ENCODE results near the gene NFIB. TPM values are rescaled to one million over a fixed set of nuclear protein-coding genes. Genes with fewer than 3 reads are reported as not detected.

NFIB gene
- total and polyA plus RNA-seq, 4 experiments from 2014 or later = not detected

DNA sequence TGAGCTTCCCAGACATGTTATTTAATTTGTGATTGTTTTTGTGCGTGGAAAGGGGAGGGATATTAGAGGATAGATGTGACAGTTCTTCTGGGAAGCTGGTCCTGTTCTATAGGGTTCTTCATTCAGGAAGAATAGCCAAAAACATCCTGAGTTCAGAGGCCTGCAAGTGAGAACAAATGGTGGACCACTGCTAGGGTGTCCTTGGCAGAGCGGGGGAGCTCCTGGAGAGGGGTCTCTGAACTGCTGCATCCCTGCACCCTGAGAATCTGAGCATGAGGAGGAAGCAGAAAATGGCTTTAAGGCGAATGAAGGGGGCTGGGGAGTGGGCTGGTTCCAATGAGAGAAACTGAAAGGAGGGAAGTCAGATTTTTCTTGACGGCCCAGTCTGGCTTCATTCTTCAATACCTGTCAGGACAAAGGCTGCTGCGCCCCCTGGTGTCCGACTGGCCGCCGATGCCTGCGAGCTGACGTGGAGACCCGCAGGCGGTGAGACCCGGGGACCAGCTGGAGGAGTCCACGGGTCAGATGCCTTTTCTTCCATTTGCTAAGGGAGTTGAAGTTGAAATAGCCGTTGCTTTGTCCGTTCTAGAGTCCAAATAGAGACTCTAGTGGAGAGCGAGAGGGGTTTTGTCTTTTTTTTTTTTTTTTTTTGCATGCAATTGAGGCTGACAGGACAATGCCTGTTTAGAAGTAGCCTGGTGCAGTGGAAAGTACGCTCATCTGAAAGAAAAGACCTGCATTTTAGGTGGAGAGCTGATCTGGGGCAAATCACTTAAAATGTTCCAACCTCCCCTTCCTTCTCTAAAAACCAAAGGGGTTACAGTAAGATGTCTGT is 39.5 kb upstream of the NFIB start:
- no peaks in the 10 kb centered on the region for H3K9me3 Mint-ChIP-seq

GRCh38 chr9:14352503-14352902 is 38.6 kb upstream of the NFIB start:
- H3K4me3 Mint-ChIP-seq = no peak overlapping the region
- Histone ChIP-seq H3K4me1 (ENCODE audit: insufficient read depth, low read length) (peaks cover 3% of the 10 kb centered on the region), H3K36me3 (ENCODE audit: insufficient read depth, low read length) (no peaks in the 10 kb centered on the region), H3K9me3 (ENCODE audit: control insufficient read depth in 1 of 2, low read length in 2 of 2) (no peaks in the 10 kb centered on the region), H3K27me3 (ENCODE audit: insufficient read depth, low read length) (peaks cover 9% of the 10 kb centered on the region), H3K27ac (ENCODE audit: low read depth, low read length) (no peak overlapping the region), H3K4me3 (ENCODE audit: low read length in 2 of 2) (no peak overlapping the region)
- H3K27ac Mint-ChIP-seq = no peak overlapping the region
- H3K27me3 Mint-ChIP-seq = peaks cover 39 to 52% of the 10 kb centered on the region in 2 donors
- H3K9me3 Mint-ChIP-seq = no peaks in the 10 kb centered on the region
- no peaks in the 10 kb centered on the region for H3K36me3 Mint-ChIP-seq
- intact Hi-C loops (cut with micrococcal nuclease) = loop anchor here (5.0 kb wide), 1 partner anchor 910 kb away; no protein-coding TSS in a partner anchor
- CTCF ChIA-PET (ENCODE audit: partially characterized antibody) = interaction anchor here (0.8 to 4.2 kb wide), 7 partner anchors 9 to 1001 kb away, joined by 3 to 61 read pairs (median 5); no protein-coding TSS in a partner anchor
- no peak for DNase-seq
- H3K4me1 Mint-ChIP-seq = peaks cover 5 to 29% (median 16%) of the 10 kb centered on the region in 4 donors
- POLR2A ChIA-PET (ENCODE audit: partially characterized antibody) = no interaction called here

More for the DNA sequence above, 39.5 kb upstream of the NFIB start:
- no peaks in the 10 kb centered on the region for H3K36me3 Mint-ChIP-seq
- peak overlapping the region in 1 of 8 donors; percentile 21 for H3K4me3 Mint-ChIP-seq
- H3K4me1 Mint-ChIP-seq = peaks cover 4 to 22% (median 13%) of the 10 kb centered on the region in 4 donors
- DNase-seq = peak; percentile 48 to 62 (median 53)
- H3K27ac ChIP-seq (ENCODE audit: low read depth, low read length) = no peak overlapping the region
- intact Hi-C loops (cut with micrococcal nuclease) = loop anchor here (5.0 kb wide), 1 partner anchor 911 kb away; no protein-coding TSS in a partner anchor
- peaks cover 9% of the 10 kb centered on the region for H3K27me3 ChIP-seq (ENCODE audit: insufficient read depth, low read length)
- peaks cover 33 to 43% of the 10 kb centered on the region in 2 donors for H3K27me3 Mint-ChIP-seq
- H3K9me3 ChIP-seq (ENCODE audit: control insufficient read depth in 1 of 2, low read length in 2 of 2) = no peaks in the 10 kb centered on the region
- ChIA-PET POLR2A (ENCODE audit: partially characterized antibody) (no interaction called here), CTCF (ENCODE audit: partially characterized antibody) (interaction anchor here (0.8 to 4.2 kb wide), 12 partner anchors 8 to 1002 kb away, joined by 3 to 61 read pairs (median 4); no protein-coding TSS in a partner anchor)
- H3K4me3 ChIP-seq (ENCODE audit: low read length in 2 of 2) = no peak overlapping the region
- peaks cover 3% of the 10 kb centered on the region for H3K4me1 ChIP-seq (ENCODE audit: insufficient read depth, low read length)
- no peaks in the 10 kb centered on the region for H3K36me3 ChIP-seq (ENCODE audit: insufficient read depth, low read length)
- H3K27ac Mint-ChIP-seq = no peak overlapping the region

DNA sequence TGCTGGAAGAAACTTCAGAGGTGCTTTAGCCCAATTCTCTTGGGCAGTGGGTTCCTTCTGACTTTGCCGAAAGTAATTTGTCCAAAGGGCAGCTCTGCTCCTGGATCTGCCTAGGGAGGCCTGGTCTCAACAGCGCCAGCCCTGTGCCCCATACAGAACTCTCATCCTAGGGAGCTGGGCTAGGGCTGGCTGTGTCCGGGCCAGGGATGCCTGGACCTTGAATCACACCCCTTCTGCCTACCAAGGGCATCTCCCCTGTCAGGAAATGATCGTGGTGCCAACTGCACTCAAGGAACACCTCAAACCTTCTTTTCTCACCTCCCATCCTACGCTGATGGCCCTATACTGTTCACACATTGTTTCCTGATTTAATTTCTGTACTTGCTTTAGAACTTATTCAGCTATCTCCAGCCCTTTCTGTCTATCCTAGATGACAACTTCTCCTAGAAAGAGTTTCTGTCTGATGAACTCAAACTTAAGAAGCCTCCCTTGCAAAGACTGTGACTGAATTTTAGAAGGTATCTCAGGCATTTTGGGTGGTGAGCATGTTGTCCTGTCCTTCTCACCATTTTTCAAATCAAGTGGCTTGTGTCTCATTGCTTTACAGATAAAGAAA is 37.4 kb upstream of the NFIB start:
- ChIA-PET POLR2A (ENCODE audit: partially characterized antibody) (no interaction called here), CTCF (ENCODE audit: partially characterized antibody) (interaction anchor here (4.2 kb wide), 1 partner anchor 922 kb away, joined by 61 read pairs; no protein-coding TSS in a partner anchor)
- H3K36me3 Mint-ChIP-seq = no peaks in the 10 kb centered on the region
- H3K27ac Mint-ChIP-seq = no peak overlapping the region
- no peaks in the 10 kb centered on the region for H3K36me3 ChIP-seq (ENCODE audit: insufficient read depth, low read length)
- H3K27ac ChIP-seq (ENCODE audit: low read depth, low read length) = no peak overlapping the region
- no peaks in the 10 kb centered on the region for H3K9me3 ChIP-seq (ENCODE audit: control insufficient read depth in 1 of 2, low read length in 2 of 2)
- H3K4me1 ChIP-seq (ENCODE audit: insufficient read depth, low read length) = peaks cover 3% of the 10 kb centered on the region
- intact Hi-C loops (cut with micrococcal nuclease) = loop anchor here (5.0 kb wide), 1 partner anchor 909 kb away; no protein-coding TSS in a partner anchor
- no peak for DNase-seq
- H3K4me1 Mint-ChIP-seq = peaks cover 5 to 34% (median 16%) of the 10 kb centered on the region in 4 donors
- peaks cover 9% of the 10 kb centered on the region for H3K27me3 ChIP-seq (ENCODE audit: insufficient read depth, low read length)
- H3K4me3 ChIP-seq (ENCODE audit: low read length in 2 of 2) = no peak overlapping the region
- H3K9me3 Mint-ChIP-seq = no peaks in the 10 kb centered on the region
- H3K27me3 Mint-ChIP-seq = peaks cover 45 to 58% of the 10 kb centered on the region in 2 donors
- no peak overlapping the region for H3K4me3 Mint-ChIP-seq

DNA sequence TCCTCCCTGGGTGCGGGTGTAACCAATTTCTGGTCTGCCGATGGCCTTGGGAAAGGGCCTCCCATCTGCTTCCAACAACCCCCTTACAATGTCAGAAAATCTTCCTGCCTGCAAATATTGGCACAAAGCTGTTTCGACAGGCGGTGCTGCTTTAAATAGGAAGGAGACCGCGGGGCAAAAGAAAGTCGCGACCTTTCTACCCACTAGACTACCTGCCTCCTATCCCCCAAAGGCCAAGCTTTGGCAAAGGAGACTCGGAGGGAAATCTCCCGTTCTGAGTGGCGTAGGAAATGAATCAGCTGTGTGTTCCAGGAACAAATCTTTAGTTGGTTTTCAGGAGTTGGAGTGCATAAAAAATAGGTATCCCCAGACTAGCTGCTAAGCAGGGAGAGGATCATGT is 36.8 kb upstream of the NFIB start:
- Mint-ChIP-seq H3K27ac (no peak overlapping the region), H3K4me3 (no peak overlapping the region), H3K36me3 (no peaks in the 10 kb centered on the region), H3K27me3 (peaks cover 46 to 63% of the 10 kb centered on the region in 2 donors), H3K9me3 (no peaks in the 10 kb centered on the region), H3K4me1 (peaks cover 5 to 37% (median 17%) of the 10 kb centered on the region in 4 donors)
- Histone ChIP-seq H3K4me1 (ENCODE audit: insufficient read depth, low read length) (peaks cover 3% of the 10 kb centered on the region), H3K27me3 (ENCODE audit: insufficient read depth, low read length) (peaks cover 9% of the 10 kb centered on the region), H3K36me3 (ENCODE audit: insufficient read depth, low read length) (no peaks in the 10 kb centered on the region), H3K9me3 (ENCODE audit: control insufficient read depth in 1 of 2, low read length in 2 of 2) (no peaks in the 10 kb centered on the region), H3K4me3 (ENCODE audit: low read length in 2 of 2) (no peak overlapping the region), H3K27ac (ENCODE audit: low read depth, low read length) (no peak overlapping the region)
- intact Hi-C loops (cut with micrococcal nuclease) = loop anchor here (5.0 kb wide), 1 partner anchor 908 kb away; no protein-coding TSS in a partner anchor
- DNase-seq = no peak
- ChIA-PET CTCF (ENCODE audit: partially characterized antibody) (interaction anchor here (4.2 kb wide), 1 partner anchor 922 kb away, joined by 61 read pairs; no protein-coding TSS in a partner anchor), POLR2A (ENCODE audit: partially characterized antibody) (no interaction called here)

GRCh38 chr9:14350349-14350728 is 36.4 kb upstream of the NFIB start:
- peaks cover 9% of the 10 kb centered on the region for H3K27me3 ChIP-seq (ENCODE audit: insufficient read depth, low read length)
- intact Hi-C loops (cut with micrococcal nuclease) = loop anchor here (5.0 kb wide), 1 partner anchor 908 kb away; no protein-coding TSS in a partner anchor
- H3K27me3 Mint-ChIP-seq = peaks cover 50 to 67% of the 10 kb centered on the region in 2 donors
- no peaks in the 10 kb centered on the region for H3K9me3 Mint-ChIP-seq
- no peaks in the 10 kb centered on the region for H3K36me3 Mint-ChIP-seq
- ChIA-PET CTCF (ENCODE audit: partially characterized antibody) (no interaction called here), POLR2A (ENCODE audit: partially characterized antibody) (no interaction called here)
- no peak overlapping the region for H3K27ac ChIP-seq (ENCODE audit: low read depth, low read length)
- no peaks in the 10 kb centered on the region for H3K36me3 ChIP-seq (ENCODE audit: insufficient read depth, low read length)
- peaks cover 5 to 38% (median 18%) of the 10 kb centered on the region in 4 donors for H3K4me1 Mint-ChIP-seq
- no peaks in the 10 kb centered on the region for H3K9me3 ChIP-seq (ENCODE audit: control insufficient read depth in 1 of 2, low read length in 2 of 2)
- H3K4me3 Mint-ChIP-seq = no peak overlapping the region
- H3K4me1 ChIP-seq (ENCODE audit: insufficient read depth, low read length) = peaks cover 3% of the 10 kb centered on the region
- no peak overlapping the region for H3K27ac Mint-ChIP-seq
- no peak overlapping the region for H3K4me3 ChIP-seq (ENCODE audit: low read length in 2 of 2)
- DNase-seq = no peak

GRCh38 chr9:14349447-14350348 is 35.8 kb upstream of the NFIB start:
- Histone ChIP-seq H3K9me3 (ENCODE audit: control insufficient read depth in 1 of 2, low read length in 2 of 2) (no peaks in the 10 kb centered on the region), H3K27me3 (ENCODE audit: insufficient read depth, low read length) (peaks cover 16% of the 10 kb centered on the region), H3K4me3 (ENCODE audit: low read length in 2 of 2) (no peak overlapping the region), H3K36me3 (ENCODE audit: insufficient read depth, low read length) (no peaks in the 10 kb centered on the region), H3K4me1 (ENCODE audit: insufficient read depth, low read length) (peaks cover 3% of the 10 kb centered on the region), H3K27ac (ENCODE audit: low read depth, low read length) (no peak overlapping the region)
- Mint-ChIP-seq H3K27ac (no peak overlapping the region), H3K27me3 (peaks cover 49 to 70% of the 10 kb centered on the region in 2 donors), H3K36me3 (no peaks in the 10 kb centered on the region), H3K4me1 (peaks cover 5 to 38% (median 18%) of the 10 kb centered on the region in 4 donors), H3K9me3 (peaks cover 0 to 2% (median 0%) of the 10 kb centered on the region in 8 donors), H3K4me3 (peak overlapping the region in 1 of 8 donors; percentile 53)
- intact Hi-C loops (cut with micrococcal nuclease) = loop anchor here (5.0 kb wide), 1 partner anchor 907 kb away; no protein-coding TSS in a partner anchor
- DNase-seq = no peak
- ChIA-PET CTCF (ENCODE audit: partially characterized antibody) (no interaction called here), POLR2A (ENCODE audit: partially characterized antibody) (no interaction called here)

Measured in CD4-positive, alpha-beta memory T cell (primary cell).